ENCODE results near the gene POLE2.

GRCh38 chr14:49702725-49703124, 14.7 kb upstream of the POLE2 start:
- TF ChIP-seq EZH2 (IDR thresholded peaks at IDR 0.05; ENCODE audit: insufficient read depth, low read length), result no peak
- no peak for TF ChIP-seq CTCF (IDR thresholded peaks at IDR 0.05; ENCODE audit: insufficient read depth, low read depth, low read length)
